Activated CD8-positive, alpha-beta memory T cell treated with anti-CD3 and anti-CD28 coated beads for 24 hours (primary cell): ENCODE results near the gene GNPDA1.

Experiments used
- DNase-seq: peaks from one replicate; pipeline ENCODE4 v3.0.0-alpha.2; 2020

GNPDA1 gene

DNA sequence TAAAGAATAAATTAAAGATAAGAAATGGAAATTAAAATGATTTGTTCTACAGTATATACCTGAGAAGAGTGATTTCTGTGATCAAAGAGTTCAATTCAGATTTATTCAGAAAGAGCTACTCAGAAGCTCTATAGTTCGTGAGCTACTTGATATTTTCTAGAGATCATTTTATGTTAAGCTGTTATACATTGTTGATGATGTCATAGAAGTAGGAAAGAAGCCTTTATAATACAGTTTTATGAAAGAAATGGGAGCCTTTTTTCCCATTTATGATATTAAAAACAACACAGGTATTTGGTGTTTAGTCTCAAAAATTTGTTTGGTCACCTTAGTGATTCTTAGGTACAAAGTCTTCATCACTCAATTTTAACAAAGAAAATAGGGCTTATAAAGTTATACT, 23.1 kb downstream of the GNPDA1 start:
- no peak for DNase-seq

DNA sequence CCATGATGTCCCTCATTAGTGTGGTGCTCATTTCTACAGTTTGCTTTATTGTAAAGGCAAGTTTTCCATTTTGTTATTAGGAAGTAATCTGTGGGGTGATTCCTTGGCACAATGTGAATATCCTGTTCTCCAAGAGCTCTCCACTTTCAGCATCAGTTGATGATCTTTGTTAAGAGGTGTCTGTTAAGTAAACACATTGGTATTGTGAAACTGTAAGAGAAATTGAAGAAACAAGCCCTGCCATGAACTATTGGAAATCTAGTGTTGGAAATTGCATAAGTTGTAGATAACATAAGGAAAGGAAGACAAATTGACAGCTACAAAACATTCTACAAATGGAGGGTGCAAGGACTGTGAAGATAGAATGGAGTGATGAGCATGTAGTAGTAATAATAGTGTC, 26.8 kb downstream of the GNPDA1 start:
- DNase-seq, result no peak

DNA sequence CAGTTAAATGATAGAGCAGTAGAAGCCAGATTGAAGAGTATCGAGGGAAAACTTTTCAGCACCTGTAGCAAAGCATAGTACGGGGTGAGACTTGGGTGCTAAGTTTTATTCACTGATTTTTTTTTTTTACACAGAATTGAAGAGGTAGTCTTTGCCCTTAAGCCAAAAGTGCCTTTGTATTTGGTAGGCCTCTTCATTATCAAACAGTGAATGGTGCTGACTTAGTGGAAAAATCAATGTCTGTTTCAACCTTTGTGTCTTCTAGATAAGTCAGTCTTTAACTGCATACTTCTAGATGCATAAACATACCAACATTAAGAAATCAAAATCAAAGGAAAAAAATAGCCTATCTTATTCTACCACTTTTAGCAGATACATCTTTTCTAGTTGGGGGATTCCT, 30.2 kb downstream of the GNPDA1 start:
- no peak for DNase-seq

DNA sequence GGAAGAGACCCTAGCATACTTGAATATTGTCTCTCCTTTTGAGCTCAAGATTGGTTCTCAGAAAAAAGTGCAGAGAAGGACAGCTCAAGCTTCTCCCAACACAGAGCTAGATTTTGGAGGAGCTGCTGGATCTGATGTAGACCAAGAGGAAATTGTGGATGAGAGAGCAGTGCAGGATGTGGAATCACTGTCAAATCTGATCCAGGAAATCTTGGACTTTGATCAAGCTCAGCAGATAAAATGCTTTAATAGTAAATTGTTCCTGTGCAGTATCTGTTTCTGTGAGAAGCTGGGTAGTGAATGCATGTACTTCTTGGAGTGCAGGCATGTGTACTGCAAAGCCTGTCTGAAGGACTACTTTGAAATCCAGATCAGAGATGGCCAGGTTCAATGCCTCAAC, 34.4 kb downstream of the GNPDA1 start:
- DNase-seq, result no peak

DNA sequence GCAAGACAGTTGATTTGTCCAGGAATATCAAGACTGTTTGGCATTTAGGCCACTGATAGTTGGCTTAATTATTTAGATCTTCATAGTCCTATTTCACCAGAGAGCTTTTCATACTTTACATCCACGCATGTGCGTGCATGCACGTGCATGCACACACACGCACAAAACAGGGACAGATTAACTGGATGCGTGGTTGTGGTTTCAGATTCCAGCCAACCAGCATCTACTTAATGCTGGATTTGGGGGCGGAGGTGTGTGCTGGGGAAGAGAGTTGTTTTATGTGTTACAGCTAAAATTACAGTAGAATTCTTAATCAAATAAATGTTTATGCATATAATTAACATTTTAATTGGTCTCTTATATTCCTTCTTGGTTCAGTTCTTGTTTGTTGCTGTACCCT, 36.7 kb downstream of the GNPDA1 start:
- no peak for DNase-seq

DNA sequence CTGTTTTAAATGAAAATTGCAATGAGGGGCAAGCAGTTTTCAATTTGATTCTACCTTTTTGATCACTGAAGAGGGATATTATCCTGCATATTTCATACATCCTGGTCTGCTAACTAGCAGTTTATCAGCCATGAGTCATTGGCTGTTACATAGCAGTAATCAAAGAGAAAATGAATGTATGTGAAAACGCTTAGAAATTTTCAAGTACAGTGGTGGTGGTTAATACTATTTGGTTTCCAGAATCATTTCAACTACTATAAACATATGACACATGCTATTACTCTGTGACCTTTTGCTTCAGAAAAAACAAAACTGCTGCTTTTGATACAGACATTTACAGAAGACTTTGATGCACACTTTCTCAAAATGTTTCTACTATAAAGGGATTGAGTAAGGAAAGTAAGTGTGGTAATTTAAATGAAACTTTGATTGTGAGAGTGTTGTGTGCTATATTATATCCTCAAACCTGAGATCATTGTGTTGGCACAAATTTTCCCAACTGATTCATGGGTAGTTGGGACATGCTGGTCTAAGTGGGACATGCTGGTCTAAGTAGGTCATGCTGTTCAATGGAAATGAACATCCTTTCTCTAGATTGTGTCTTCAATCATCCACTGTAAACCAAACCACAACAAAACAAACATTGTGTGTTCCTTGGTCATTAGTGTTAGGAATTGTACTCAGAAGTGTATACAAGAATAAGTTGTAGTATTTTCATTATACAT, 38.8 kb downstream of the GNPDA1 start:
- DNase-seq, result no peak

DNA sequence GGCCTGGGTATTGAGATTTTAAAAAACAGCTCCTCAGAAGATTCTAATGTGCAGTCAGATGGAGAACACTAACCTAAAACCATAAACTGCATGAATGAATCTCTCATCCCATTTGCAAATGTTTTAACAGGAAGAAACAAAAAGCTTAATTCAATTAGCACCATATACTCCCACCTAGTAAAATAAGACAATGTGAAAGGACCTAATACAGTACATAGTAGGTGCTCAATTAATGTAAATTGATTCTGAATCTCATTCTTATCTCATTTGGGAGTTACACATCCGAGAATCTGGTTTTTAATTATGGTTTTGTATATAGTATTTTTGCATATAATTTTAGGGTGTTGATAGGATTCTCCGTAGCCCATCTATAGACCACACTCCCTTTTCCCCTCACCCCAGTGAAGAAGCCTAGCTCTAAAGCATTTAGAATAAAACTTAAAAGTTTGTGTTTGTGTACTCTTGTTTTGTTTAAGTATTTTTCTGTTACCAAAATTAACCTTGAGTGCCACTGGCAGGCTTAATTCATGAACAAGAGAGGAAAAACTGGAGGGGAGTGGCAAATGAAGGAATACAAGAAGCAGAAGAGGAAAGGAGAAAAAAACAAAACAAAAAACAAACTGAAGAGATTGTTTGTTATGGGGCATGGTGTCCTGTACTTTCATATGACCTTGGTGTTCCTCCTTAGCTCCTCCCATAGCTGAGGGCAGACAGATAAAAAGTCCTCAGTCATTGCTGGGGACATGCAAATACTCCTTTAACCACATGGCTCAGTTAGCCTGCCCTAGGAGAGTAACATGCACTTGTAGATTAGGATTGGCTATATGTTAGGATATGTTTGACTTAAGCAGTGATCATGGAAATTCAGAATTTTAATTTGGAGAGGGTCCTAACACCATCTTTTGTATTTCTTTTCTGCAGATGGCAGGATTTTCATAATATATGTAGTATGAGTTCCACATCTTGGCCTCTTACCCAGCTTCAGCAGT, 42.8 kb downstream of the GNPDA1 start:
- DNase-seq, result no peak

DNA sequence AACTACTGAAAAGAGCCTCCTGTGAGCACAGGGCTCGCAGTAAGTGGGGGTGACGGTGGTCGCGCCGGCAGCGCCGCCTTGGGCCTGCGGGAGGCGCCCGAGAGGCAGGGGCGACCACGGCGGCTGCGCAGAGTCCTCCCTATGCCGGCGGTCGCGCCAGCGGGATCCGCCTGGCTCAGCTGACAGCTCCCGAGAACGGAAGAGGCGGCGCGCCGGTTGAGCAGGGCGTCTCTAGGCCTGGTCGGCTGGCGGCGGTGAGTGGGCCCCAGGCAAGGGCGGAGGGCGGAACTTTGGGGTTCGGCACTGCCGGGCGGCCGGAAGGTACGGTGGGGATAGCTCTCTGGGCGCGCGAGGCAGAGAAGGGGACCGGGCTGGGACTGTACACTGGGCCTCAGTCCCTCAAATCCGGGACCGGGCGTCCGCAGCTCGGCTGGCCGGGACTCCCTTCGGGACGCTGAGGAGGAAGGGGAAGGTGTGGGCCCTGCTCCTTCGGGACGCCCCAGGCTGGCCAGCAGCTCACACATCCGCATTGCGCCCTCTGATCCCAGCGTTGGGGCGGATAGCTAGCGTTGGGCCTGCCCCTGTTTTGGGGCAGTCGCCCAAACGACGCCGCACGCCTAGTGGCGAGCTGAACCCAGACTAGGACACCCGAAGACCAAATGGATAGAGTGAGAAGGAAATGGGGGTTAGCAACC, 43.8 kb downstream of the GNPDA1 start, which contains the start of gene RNF14:
Gene RNF14 (plus strand): TSS at position 192 of the 695 bp plus-strand sequence. CDS start 4,484 bp downstream, outside the sequence.
- peak; percentile 96 for DNase-seq

DNA sequence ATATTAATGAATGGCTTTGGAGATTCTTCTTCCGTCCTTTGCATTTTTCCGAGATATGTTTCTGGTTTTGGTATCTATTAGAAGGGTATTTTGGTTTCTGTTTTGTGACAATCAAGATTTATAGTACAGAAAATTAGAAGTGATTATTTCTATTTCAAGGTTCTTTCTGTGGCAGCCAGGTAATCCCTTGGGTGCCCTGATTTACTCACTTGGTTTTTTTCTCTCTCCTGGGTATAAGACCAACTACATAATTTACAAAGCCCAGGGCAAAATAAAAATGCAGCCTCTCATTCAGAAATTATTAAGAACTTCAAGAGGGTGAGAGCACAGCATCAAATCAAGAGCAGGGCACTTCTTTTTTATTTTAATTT, 45.9 kb downstream of the GNPDA1 start:
- DNase-seq, result no peak

DNA sequence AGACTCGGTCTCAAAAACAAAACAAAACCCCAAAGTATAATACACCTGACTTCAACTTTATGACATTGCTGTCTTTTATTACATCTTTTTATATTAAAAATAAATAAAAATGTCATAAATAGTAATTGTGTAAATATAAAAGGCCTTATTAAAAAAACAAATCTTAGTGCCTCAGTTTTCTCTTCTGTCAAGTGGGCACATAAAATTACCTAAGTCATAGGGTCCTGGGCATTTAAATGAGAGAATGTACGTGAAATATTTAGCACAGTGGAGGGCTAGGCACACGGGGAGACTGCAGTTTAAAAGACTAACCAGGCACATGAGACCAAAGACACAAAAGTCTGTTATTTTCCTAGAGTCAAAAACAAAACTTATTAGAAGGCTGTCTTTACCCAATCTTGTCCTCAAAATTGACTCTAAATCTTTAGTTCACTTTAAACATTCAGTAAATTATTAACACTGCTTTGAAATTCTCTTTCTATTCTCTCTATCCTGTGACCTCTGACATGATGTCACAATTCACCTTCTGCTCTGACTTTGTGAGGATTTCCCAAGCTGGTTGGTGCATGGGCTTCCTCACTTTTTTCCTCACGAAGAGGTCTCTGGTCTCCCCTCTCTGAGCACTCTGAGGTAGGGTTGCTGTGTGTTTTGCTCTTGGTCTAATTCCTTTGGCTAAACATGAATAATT, 46.4 kb downstream of the GNPDA1 start:
- no peak for DNase-seq

DNA sequence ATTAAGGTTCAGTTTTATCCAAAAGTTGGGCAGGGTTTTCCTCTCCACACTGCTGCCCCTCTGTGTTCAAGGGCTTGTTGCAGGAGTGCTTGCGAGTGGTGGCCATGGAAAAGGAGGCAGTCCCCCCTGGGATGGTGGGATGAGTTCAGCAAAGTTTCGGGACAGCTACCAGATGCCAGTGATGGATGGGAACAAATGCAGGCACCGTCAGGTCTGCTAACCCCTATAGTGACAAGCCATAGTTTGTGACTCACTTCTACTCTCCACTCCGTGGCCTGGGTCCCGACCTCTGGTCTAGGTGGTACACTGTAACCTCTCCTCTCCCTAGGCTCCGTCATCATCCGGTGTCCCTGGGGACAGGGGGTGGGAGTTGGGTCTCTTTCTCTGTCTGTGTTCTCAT, 47.8 kb downstream of the GNPDA1 start:
- no peak for DNase-seq

DNA sequence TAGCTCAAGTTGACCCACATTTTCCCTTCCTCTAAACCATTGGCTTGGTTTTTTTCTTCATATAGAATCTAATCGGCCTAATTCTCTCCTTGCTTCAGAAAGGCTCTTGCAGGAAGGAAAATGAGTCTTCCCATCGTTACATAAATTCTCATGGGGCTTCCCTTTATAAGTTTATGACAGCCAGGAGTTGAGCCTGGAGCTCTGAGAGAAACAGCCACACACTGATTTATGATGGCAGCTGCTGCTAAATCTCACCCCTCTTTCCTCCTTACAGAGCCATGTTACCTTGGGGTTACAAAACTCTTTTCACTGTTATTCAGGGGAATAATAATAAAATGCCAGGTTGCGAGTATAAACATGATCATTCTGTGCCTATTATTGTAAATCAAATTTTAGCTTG, 49.1 kb downstream of the GNPDA1 start:
- no peak for DNase-seq

DNA sequence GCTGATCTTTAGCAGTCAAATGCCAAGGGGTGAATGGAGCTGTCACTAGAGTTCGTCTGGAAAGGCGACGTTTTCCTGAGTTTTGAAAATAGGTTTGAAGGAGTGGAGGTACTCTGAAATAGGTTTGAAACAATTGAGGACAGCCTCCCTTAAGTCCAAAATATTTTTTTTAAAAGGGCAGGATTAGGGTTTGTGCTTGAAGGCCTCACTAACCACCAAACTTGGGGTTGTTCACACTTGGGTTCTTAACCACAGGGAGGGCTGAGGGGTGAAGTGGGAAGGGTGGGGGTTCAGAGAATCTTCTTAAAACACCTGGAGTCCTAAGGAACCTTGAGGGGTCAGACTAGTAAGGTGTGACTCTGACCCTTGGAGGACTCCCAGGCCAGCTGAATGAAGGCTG, 51.4 kb downstream of the GNPDA1 start:
- DNase-seq, result no peak

DNA sequence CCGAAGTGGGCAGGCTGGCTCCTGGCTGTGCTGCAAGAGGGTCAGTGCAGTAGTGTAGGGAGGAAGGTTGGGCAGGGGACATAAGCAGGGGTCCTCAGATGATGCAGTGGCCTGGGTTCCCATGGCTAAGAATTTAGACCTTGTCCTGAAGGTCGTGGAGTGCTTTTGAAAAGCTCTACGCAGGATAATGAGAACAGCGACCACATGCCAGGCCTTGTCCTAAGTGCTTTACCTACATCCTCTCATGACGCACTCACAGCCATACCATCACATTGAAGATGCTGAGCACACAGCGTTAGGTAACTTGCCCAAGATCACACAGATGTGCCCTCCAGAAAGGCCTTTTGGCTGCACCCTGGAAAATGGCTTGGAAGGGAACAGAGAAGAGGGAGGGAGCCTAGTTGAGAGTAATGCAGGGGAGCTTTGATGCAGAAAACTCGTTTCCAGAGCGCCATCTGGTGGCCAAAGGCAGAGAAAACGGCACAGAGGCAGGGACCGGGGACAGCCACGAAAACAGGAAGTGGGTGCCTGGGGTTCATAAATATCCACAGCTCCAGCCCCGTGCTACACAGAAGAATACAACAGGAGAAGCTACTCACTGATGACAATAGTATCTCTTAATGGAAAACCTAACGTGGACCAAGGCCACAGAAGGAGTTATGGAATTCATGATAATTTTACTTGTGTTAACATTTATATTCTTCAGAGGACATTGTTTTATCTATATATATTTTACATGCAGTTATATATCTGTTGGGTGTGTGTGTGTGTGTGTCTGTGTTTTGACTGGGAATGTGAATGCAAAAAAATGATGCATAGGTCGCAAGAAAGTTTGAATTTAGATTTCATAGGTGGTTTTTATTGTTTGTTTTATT, 52.1 kb downstream of the GNPDA1 start:
- peak; percentile 97 for DNase-seq

DNA sequence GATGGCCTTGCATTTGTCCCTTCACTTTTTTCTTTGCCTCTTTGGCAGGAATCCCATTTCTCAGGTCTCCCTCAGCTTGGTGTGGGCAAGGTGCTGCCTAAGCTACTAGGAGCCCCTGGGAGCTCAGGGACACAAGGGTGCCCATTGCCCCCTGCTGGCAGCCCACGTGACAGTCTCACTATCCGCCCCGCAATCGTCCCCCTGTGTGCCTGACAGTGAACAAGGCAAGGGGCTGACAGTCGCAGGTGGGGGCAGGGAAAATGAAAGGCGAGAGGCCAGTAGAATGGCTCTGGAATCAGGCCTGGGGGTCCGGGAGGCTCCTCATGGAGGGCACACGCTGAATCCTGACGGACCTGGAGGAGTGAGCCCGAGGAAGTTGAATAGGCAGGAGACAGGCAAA, 52.8 kb downstream of the GNPDA1 start:
- DNase-seq, result no peak

DNA sequence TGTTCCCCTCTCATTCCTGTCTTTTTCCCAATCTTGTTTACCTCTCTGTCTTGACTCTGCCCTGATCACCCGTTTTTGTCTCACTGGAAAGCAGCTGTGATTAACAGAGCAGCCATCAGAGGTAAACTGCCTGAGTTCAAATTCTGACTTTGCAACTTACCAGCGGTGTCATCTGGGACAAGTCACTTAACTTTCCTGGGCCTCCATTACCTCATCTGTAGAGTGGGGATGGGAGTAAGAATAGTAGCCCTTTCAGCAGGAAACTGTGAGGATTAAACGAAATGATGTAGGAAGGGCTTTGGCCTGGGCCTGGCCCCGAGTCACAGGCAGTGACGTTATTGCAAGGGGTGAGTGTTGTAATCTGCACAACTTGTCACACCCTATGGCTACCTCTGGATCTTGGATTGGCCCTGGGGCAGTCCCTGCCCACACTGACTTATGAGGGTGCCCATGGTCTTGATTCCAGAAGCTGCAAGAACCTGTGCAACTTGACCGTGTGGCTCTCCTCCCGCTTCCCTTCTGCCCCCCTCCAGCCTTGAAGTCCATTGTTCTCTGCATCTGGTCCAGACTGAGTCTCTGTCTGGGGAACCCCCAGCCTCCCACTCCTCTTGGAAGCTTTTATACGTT, 54.2 kb downstream of the GNPDA1 start:
- DNase-seq, result no peak

DNA sequence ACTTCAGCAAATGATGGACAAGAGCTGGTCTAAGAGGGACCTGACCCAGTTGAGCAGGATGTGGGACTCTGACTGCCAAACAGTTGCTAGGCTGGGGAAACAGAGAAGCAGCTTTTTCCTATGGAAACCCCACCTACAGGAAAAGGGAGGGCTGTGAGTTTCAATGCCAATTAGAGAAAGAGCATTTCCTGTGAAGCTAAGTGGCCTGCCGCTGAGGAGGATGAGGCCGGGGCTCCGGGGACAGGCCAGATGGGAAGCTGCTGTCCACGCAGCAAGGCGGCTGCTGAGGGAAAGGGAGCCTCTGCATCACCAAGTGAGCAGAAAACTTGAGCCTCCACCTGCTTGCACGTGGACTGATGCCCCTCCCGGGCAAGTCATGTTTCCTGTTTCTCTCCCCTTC, 54.7 kb downstream of the GNPDA1 start, which contains the start of gene PCDH12:
Gene PCDH12 (minus strand): TSS at position 90 of the 400 bp plus-strand sequence. CDS start 351 bp downstream, outside the sequence.
- no peak for DNase-seq

DNA sequence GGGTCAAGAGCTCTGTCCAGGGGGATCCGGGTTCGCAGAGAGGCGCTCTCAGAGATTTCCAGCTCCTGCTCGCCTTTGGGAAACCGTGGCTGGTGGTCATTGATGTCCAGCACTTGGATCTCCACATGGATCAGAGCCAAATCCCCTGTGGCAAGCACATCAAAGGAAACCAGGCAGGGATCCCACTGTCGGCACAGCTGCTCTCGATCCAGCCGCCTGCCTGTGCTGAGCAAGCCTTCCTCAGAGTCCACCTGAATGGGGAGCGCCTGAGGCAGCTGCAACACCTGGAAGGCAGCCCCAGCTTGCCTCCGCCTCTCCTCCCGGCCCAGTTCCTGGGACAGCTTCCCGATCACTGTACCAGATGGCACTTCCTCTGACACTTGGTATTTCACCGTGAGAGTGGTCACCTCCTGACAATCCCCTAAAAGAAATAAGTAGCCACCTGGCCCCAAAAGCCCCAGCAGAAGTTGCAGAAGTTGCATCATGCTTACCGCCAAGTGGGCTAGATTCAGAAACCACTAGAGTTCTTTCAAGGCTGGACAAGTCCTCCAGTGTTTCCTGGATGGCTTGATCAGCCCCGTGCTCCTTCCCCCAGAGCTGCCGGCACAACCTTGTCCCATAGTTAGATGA, 55.3 kb downstream of the GNPDA1 start:
- DNase-seq, result no peak

DNA sequence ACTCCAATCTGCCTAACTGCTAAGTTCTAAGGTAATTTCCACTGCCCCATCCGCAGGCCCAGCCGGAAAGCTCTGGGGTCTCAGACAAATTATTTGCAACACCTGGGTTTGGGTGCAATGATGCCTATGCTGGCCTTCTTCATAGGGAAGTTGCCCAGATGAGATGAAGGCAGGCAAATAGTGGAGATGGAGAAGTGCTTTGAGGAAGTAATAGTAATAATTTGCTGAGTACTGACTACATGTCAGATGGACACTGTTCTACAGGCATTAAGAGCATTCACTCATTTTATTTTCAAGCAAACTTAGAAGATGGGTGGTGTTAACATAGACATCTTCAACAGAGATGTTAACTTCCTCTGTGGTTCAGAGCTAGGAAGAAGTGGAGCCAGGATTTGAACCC, 58.6 kb downstream of the GNPDA1 start:
- no peak for DNase-seq

DNA sequence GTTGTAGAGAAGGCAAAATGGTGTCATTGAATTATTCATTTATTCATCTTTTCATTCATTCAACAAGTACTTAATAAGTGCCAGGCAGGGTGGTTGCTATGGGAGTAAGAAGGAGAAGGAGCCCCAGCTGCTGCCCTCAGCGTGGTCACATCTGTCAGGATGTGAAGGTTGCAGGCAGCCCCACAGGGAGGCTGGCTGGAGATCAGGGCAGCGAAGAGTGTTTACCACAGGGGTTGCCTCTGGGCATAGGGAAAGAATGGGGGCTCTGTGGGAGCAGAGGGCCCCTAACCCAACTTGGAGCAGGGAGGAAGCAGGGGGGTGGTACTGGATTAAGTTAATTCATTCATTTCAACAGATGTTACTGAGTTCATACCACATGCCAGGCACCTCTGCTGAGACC, 60.8 kb downstream of the GNPDA1 start:
- no peak for DNase-seq

DNA sequence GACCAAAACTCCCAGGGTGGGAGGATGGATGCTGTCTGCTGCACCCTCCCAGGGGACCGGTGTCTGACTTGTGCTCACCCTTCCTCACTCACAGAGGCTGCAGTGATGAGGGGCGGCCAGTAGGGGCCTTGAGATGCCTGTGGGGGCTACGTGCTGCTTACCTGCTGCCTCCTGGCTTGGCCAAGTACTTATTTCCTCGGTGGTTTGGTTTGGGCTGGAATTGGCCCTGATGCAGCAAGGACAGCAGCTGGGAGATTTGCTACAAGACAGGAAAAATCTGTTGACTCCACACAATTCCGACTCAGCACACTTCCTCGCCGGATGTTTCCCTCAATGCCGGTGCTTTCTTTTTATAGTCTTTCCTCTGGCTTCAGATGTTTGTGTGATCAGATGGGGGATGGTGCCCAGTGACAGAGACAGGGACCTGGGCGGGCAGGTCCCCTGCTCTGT, 61.5 kb downstream of the GNPDA1 start:
- DNase-seq, result no peak
